Measurements from ENCODE around the gene GSTM2.

Gene GSTM2

DNA sequence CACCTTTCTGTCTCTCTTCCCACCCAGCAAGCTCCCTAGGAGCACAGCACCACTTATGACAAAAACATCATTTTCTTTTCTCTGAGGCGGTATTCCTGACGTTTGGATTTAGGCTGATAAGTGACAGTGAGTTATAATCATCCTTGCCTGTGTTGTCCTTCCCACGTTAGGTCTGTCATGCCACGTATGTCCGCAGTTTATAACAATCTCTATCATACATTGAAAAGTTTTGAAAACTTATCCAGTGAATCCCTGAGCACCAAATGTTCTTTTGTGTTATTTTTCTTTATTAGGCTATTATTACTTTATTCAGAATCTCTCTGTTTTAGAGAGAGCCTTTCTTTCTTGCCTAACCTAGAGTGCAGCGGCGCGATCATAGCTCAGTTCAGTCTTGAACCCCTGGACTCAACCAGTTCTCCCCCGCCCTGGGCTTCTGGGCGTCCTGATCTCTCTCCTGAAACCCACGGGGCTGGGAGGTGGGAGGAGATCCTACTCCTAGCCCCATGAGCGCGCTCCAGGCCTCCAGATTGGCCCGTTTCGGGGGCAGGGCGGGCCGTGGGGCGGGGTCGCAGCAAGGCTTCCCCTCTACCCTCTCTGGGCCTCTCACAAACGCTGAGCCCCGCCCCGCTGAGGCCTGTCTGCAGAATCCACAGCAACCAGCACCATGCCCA lies at the start of gene GSTM2:
Gene GSTM2 (plus strand): TSS at position 606 of the 671 bp plus-strand sequence. CDS start 59 bp downstream, at position 665.
- peak; percentile 95 for DNase-seq

- DNase-seq = no peak
These were observed 48.9 kb upstream of the GSTM2 start for GRCh38 chr1:109618661-109619575.

DNA sequence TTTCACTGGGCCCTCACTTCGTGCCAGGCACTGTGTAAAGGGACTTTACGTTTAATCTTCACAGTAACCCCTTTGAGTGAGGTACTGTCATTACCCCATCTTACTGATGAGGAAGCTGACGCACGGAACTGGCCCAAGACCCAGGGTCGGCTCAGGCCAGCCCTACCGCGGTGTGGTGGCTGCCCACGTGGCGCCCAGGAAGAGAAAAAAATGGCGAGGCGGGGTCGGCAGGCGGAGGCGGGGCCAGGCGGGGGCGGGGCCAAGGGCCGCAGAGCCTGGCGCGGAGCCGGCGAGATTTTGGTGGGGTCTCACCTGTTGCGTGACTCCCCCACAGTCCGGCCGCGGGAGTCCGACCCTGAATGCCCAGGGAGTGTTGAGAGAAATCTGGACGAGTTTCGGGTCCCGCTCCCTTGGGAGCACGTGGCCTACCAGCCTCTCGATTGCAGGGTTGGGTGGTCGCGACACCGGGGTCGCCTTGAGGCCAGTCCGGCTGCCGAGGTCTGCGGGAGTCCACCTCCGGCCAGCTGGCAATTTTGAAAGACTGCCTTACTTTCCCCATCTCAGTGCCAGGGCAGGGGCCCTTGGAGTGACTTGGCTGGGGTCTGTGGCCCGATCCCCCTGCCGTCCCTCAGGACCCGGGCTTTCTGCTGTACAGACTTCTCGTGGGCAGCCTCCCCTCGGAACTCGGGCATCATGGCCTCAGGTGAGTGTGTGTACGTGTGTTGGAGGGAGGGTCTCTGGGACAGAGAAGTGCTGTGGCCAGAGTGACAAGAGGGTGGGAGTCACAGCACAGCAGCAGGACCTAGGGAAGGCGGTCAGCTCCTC lies 48.1 kb upstream of the GSTM2 start, which contains the start of the genes AMPD2 and GNAT2:
Gene AMPD2 (plus strand): TSS at position 262 of the 825 bp plus-strand sequence. CDS start 1,339 bp downstream, outside the sequence.
Gene GNAT2 (minus strand): TSS at position 41 of the 825 bp plus-strand sequence. CDS start 6,746 bp downstream, outside the sequence.
- DNase-seq = peak; percentile 89

DNA sequence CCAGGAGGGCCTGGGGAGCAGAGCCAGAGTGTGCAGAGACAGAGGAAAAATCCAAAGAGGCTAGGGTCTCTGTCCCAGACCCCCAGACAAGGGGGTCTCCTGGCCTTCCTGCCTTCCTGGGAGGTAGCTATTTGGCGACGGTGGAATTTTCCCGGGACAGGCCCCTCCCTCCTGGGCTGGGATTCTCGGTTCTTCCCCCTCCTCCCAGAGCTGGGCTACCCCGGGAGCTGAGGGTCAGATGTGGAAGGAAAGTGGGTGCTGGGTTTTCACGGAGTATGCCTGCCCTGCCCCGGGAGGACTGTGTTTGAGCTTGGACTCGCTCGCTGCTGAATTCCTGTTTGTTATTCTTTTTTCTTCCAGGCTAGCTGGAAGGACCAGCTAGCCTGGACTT lies 47.5 kb upstream of the GSTM2 start:
- no peak for DNase-seq

DNA sequence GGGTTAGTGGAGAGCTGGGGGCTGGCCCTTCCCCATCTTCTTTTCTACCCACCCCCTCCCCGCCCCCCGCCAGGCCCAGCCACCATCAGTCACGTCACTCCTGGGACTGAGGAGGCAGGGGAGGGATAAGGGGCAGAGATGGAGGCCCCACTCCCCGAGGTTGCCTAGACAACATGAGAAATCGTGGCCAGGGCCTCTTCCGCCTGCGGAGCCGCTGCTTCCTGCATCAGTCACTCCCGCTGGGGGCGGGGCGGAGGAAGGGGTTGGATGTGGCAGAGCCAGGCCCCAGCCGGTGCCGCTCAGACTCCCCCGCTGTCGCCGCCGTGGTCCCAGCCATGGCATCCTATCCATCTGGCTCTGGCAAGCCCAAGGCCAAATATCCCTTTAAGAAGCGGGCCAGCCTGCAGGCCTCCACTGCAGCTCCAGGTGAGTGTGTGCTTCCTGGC lies 47.0 kb upstream of the GSTM2 start:
- peak; percentile 97 for DNase-seq

DNA sequence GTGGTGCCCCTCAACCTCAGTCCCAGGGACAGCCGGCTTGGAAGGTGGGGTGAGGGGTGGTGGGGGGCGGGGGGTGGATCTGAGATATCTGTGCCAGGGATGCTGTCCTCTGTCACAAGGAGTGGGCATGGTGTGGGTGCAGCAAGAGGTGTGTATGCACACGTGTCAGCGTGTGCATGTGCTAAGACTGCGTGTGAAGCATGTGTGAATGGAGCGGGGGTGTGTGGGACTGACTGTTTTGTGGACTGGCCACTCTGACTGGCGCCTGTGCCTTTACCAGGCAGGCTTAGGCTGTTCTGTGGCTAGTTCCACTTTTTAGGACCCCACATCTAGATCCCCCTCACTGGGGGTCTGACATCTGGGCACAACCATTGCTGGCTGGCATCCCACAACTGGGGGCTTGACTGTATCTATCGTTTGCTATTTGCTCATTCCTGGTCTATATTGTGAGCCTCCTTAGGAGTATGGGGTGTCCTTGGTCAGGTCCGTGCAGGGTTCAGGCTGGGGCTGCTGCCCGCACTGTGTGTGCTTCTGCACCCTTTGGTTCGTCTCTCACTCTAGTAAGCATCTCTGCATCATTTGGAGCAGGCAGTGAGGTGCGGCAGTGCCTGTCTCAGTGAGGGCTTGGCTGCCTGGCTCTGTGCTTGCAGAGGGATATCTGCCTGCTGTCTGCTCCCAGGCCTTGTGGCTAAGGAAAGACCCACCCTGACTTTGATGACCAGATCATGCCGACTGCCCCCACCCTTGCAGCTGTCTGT lies 46.3 kb upstream of the GSTM2 start:
- DNase-seq = peak; percentile 62

DNA sequence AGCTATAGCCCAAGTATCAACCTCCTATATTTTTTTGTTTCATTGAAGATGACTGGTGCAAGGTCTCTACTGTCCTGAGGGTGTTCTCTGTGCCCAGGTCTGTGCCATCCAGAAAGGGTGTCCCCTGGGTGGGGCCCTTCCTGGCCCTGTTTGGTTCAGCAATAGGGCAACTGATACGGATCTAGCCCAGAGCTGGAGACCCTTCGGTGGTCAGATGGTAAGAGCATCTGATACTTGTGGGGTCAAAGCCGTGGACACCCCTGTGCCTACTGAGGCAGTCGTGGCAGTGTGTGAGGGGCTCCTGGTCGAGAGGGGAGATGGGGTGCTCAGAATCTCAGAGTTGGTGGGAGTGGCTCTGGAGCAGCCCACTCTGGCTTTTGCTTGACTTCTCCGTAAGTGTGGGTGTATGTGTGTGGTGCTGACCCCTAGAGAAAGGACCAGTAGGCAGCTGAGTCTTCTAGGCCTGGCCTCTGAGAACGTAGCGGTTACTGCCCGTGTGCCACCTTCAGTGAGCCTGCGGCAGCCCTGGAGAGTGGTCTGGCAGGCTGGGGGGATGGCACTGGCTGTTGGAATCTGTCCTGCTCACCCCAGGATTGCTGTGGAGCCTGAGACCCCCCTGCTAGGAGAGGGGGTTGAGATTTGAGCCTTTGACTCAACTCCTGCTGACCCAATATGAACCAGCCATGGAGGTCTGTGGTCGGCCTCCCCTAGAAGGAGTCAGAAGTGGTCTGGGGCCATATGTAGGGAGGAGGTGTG lies 45.5 kb upstream of the GSTM2 start:
- no peak for DNase-seq

DNA sequence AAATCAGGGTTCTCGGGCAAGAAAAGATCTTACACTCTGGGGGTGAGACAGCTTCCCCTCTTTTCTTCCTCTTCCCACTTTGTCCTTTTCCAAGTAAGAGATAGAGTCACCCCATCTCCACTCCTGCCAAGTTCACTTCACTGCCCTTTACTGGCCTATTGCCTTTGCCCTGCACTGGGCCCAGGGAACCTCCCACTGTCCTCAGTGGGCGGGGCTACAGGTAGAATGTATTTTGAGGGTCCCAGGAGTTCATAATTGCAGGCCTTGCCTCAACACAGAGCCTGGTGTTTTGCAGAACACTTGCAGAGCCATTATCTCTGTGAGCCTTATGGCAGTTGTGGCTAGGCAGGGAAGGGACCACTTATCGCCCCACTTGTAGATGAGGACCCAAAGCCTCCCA lies 45.0 kb upstream of the GSTM2 start:
- DNase-seq = peak; percentile 92

DNA sequence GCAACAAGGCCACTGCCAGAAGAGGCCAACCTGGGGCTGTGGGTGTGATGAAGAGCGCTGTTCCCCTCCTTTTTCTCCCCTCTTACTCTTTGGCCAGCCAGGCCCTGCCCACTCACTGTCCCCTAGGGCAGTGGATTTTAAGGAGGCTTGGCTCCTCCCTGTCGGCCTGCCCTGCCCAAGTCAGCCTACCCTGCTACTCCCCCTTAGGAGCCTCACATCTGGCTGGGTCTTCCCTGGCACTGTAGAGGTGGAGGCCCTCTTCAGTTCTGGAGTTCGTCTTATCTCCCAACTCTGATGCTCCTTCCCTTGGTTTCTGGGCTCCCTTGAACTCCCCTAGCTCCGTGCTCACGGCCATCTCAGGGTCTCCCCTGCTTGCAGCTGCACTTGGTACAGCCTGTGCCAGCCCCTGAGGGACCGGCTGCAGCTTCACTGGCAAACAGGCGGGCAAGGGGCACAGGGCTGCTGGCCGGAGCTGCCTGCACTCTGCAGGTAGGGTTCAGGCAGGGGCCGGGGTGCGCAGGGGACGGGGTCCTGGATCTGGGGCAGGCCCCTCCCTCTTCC lies 44.2 kb upstream of the GSTM2 start:
- peak; percentile 86 for DNase-seq

DNA sequence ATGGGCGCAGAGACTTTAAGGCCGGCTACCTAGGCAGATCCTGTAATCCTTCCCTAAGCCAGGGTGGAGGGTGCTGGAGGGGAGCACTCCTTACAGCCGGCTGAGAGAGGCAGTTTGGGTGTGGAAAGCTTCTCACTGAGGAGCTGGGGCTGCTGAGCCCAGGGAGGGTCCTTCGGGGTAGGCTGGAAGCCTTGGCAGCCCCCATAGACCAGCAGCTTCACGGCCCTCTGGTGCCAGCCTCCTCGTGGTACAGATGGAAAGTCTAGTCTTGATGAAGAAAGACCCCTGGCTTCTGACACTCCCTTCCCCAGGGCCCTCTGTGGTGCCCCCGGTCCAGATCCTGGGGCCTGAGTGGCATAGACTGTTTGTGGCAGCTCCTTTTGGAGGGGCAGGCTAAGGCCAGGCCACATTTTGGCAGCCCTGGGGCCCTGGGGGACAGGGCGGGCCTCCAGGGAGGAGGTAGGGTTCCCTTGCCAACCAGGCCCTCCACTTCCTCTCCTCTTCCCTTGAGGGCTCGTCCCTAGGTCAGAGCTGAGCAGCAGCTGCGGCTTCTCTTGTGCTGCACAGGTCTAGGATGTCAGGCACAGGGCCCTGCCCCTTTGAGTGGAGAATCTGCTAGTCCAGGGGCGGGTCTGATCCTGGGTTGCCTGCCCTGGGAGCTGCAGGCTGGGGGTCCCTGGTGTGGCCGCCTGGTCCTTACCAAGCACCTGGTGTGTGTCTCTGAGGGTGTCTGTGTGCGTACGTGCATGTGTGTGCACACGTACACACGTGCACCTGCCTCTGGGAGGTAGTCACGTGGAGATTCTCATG lies 43.5 kb upstream of the GSTM2 start:
- DNase-seq = peak; percentile 74

DNA sequence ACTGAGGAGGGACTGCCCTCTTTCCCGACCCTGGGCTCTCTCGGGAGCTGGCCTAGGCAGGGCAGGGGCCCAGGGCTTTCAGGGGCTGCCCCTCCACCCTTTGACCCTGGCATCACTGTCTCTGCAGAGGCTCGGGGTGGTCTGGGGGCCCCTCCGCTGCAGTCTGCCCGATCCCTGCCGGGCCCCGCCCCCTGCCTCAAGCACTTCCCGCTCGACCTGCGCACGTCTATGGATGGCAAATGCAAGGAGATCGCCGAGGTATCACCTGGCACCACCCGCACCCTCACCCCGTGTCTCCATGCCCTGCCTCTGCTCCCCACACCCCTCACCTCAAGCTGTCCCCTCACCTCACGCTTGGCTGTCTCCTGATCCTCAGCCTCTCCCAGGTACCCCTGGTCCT lies 42.7 kb upstream of the GSTM2 start:
- no peak for DNase-seq

DNA sequence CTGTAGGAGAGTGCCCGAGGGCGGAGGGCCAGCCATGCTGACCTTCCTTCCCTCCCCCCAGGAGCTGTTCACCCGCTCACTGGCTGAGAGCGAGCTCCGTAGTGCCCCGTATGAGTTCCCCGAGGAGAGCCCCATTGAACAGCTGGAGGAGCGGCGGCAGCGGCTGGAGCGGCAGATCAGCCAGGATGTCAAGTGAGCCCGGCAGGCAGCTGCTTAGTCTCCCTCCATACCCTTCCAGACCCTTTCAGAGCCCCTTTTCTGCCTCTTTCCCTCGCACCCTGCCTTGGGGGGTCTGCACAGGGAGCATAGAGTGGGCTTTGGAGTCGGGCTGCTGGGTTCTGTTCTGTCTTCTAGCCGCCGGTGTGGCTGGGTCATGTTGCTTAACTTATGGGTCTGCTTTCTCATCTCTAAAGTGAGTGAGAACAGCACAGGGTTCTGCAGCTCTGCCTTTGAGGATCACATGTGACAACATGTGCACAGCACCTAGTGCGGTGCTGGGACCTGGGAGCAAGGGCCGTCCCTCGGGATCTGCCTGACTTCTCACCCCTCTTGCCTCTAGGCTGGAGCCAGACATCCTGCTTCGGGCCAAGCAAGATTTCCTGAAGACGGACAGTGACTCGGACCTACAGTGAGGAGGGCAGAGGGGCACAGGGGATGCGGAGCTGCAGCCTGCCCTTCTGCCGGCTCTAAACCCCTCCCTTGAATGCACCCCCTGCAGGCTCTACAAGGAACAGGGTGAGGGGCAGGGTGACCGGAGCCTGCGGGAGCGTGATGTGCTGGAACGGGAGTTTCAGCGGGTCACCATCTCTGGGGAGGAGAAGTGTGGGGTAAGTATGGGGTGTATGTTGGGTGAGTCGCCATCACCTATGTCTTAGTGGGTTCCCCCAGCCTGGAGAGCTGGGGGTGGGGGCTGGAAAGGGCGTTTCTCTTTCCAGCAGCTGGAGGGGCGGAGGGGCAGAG lies 42.0 kb upstream of the GSTM2 start:
- DNase-seq = no peak

- DNase-seq = no peak
These were observed 41.0 kb upstream of the GSTM2 start for GRCh38 chr1:109626682-109627408.

DNA sequence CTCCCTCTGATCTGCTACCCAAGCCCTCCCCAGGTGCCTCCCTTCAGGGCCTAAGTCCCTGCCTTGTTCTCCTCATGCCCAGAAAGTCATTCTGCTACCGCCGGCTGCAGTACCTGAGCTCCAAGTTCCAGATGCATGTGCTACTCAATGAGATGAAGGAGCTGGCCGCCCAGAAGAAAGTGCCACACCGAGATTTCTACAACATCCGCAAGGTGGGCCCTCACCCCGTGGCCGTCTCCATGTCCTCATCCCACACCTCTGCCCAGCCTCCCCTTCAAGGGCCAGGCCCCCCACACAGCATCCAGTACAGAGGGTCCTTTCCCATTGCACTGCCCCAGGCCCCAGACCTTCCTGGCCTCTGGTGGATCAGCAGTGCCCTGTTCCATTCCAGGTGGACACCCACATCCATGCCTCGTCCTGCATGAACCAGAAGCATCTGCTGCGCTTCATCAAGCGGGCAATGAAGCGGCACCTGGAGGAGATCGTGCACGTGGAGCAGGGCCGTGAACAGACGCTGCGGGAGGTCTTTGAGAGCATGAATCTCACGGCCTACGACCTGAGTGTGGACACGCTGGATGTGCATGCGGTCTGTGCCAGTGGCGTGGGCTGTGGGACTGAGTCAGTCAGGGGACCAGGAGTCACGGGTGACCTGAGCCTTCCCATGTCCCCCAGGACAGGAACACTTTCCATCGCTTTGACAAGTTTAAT lies 40.0 kb upstream of the GSTM2 start:
- no peak for DNase-seq

- DNase-seq = no peak
These were observed 39.1 kb upstream of the GSTM2 start for GRCh38 chr1:109628540-109629321.

- DNase-seq = no peak
These were observed 38.4 kb upstream of the GSTM2 start for GRCh38 chr1:109629372-109630030.

All from hematopoietic multipotent progenitor cell treated with erythropoietin and hydrocortisone succinate and interleukin-3 and kit ligand, for 6 days (in vitro differentiated cells).